ENCODE data around the gene BAIAP2L2.
"Not testable (repeated sequence)": the region's sequence is repeated elsewhere in the genome, so short reads cannot be mapped to it uniquely, and the experiment has no call there.

The BAIAP2L2 gene

DNA sequence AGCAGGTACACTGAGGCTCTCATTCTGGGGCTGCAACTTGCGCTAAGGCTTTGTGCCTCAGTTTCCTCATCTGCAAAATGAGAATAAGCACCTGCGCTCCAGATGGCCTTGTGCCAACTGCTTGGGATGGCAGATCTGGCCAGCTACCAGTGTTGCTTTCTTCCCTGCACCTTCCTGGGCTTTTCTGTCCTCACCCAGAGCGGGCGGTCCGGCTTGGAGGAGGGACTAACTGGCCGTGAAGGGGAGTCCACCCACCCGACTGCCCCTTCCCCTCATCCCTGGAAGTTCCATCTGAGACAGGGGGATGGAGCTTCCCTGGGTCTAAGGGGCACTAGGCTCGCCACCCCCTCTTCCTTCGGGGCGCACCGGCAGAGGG, 30.0 kb downstream of the BAIAP2L2 start:
- DNase-seq = no peak

DNA sequence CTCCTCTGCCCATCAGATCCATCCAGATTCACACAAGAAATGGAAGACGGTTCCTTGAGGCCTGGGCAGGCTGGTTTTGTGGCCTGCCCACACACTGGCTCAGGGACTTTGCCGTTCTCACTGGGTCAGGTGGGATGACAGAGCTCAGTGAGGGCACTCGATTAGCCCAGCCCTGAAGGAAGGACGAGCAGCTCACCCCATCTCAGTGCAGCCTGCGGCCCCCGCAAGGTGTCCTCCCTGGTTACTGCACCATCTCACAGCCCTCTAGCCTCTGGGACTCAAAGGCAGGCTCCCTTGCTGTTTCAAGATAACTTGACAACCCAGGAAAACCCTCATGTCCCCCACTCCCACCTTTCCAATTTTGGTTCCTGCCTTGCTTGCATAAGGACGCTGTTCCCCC, 30.7 kb downstream of the BAIAP2L2 start:
- DNase-seq = no peak

DNA sequence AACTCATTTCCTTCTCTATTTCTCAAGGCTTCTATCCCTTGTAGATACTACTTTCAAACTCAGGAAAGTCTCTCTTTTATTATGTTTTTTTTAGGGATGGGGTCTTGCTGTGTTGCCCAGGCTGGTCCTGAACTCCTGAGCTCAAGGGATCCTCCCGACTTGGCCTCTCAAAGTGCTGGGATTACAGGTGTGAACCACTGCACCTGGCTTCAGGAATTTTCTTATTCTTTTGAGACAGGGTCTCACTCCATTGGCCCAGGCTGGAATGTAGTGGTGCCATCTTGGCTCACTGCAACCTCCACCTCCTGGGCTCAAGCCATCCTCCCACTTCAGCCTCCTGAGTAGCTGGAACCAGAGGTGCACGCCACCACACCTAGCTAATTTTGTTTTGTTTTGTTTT, 31.3 kb downstream of the BAIAP2L2 start:
- DNase-seq = not testable (repeated sequence)

DNA sequence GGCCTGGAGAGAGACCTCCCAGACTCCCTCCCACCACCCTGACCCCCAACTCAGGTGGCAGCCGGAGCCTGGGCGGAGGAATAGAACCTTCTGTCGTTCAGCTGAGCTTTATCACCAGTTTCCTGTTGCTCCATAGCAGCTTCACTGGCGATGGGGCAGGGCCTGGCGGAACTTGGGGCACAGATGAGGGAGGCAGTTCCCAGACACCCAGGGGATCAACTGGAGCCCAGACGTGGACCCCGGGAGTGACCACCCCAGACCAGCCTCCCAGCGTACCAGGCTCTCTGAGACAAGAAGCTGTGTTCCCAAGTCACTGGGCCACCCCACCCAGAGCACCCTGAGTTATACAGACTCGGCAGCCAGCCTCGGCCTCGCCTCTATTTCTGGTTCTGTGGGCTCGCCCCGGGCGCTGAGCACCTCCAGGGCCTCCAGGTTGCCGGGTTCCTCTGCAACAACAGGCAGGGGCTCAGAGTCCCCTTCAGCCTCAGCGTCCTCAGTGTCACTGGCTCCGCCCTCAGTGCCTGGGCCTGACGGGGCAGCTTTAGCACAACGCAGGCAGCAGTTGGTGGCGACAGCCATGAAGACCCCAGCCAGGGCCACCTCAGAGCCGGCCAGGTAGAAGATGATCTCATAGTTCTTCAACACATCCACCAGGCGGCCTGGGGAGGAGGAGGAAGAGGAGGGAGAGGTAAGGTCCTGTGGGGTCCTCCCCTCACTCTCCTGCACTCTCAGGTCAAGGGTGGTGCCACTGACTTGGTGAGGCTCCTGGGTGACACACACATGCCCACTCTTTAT, 32.2 kb downstream of the BAIAP2L2 start:
- DNase-seq = no peak

DNA sequence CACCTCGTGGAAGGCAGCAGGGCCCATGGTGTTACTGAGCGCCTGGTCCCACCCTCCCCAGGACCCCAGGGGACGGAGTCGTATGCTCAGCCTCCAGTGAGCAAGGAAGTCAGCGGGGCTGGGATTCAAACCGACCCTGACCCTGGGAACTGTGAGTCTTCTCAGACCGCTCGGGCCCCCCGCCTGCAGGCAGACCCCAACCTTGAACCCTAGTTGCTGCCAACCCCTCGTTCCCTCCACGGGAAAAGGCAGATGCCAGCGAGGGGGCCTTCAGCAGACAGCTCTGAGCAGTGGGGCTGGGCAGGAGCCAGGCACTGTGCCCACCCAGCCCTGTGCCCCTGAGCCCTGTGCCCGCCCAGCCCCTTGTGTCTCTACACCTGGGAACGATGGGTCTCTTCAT, 32.9 kb downstream of the BAIAP2L2 start:
- no peak for DNase-seq

DNA sequence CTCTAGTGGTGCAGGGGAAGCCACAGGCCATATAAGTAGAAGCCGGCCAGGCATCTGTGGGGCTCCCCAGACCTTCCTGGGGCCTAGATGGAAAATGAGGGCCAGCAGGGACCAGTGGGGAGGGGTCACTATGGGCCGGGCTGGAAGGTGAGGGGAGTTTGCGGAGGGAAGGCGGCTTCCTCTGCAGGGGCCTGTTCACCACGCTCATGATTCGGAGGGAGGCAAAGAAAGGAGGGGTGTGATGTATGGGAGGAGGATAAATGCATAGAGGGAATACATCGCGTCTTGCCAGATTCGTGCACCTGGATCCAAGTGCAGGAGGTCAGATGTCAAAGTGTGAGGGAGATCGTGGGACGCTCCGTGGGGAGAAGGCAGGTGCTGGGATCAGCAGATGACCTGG, 33.4 kb downstream of the BAIAP2L2 start:
- no peak for DNase-seq

DNA sequence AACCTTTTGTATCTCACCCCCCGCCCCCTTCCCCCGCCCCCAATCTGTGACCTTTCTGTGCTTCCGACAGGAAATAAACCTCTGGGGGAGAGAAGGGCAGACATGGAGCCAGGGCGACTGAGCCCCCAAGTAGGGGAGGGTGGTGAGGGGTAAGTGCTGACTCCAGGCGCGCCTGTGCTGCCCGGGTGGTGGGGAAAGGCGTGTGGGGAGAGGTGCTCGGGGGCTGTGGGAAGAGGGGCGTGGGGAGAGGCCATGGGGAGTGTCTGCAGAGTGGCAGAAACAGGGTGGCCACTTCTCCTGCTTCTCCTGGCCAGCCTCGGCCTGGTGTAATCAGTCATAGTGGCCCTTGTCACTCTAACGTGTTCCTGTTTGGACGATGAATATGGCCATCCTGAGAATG, 34.5 kb downstream of the BAIAP2L2 start:
- DNase-seq = no peak

DNA sequence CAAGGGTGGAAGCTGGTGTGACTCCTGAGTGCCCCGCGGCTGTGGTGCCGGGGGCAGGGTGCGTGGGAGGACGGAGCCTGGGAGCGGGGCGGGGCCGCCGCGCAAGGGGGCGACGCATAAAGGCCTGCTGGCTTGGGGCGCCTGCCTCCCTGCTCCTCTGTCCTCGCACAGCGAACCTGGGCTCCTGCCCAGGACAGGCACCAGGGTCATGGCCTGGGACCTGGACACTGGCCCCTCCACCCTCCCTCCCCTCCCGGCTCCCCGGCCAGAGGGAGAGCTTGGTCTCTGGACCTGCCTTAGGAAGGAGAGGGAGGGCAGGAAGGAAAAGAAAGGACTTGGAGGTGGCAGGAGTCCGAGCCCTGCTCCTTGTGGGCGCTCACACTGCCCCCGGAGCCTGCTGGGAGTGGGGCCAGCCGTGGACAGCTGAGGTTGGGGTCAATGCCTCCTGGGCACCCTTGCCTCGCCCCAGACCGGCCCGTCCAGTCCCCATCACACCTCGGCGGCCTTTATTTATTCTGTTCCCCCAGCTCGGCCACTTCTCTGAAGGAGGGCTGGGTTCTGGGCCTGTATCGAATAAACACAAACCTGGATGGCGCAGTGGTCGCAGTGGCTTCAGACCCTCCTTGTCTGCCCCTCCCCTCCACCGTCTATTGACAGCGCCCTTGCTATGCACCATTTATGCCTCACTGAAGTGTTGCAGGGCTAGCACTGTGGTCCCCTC, 35.2 kb downstream of the BAIAP2L2 start:
- DNase-seq = no peak

DNA sequence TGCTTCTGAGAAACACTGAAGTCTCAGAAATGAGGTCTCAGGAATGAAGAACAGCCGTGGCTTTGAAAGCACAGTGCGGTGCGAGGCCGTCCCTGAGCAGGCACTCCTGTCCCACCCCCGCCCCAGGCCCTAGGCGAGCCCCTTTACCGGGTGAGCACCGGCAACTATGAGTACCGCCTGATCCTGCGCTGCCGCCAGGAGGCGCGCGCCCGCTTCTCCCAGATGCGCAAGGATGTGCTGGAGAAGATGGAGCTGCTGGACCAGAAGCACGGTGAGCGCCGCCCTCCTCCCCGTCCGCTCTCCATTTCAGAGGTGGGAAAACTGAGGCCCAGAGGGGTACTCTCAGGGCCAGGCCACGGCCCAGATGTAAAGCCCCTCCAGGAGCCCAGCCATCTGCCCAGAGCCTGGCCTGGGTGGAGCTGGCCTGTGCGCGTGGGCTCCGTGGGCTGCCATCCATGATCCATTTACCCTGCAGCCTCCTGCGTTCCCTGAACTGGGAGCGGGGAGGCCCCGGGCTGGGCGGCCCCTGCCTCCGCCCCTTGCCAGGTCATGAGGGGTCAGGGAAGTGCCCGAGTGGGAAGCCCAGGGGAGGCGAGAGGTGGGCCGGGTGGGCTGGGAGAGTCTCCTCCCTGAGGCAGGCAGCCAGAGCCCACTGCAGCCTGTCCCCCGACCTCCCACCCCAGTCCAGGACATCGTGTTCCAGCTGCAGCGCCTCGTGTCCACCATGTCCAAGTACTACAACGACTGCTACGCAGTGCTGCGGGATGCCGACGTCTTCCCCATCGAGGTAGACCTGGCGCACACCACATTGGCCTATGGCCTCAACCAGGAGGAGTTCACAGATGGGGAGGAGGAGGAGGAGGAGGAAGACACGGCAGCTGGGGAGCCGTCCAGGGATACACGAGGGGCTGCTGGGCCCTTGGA, 36.0 kb downstream of the BAIAP2L2 start:
- DNase-seq = no peak

DNA sequence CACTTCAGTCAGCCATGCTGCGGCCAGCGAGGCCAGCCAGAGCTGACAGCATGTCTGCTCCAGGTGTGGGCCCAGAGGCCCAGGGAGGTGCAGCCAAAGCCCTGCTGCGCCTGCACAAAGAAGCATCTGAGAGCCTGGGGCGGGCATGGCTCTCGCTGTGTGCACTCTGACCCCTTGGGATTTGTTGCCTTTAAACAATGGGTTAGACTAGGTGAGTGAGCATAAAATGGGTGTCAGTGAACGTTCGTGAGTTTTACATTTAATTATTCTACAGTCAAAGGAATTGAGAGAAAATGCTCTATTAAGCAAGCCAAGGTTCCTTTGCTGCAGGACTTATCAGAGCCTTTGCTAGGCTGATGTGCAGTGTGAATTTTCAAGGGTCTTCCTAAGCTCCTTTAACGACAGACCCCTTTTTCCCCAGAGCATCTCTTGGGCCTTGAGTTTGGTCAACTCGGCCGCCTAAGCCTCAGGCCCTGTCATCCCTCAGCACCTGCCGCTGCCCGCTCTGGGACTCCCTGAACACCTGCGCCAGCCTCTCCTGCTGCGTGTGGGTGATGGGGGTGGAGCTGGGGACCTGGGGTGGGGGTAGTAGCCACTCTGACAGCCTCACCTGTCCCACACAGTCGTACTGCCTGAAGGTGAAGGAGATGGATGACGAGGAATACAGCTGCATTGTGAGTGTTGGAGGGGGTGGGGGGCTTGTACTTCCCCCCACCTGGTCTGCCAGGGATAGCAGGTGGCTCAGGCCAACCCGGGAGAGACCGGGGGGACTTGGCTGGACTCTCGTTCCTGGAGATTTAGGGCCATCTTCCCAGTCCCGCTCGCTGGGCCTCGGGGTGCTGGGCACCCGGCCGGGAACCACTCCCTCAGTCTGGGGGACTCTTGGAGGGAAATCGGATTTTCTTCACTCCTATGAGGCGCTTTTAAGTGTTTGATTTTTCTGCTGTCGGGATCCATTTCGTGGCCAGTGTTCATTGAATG, 37.0 kb downstream of the BAIAP2L2 start:
- no peak for DNase-seq

DNA sequence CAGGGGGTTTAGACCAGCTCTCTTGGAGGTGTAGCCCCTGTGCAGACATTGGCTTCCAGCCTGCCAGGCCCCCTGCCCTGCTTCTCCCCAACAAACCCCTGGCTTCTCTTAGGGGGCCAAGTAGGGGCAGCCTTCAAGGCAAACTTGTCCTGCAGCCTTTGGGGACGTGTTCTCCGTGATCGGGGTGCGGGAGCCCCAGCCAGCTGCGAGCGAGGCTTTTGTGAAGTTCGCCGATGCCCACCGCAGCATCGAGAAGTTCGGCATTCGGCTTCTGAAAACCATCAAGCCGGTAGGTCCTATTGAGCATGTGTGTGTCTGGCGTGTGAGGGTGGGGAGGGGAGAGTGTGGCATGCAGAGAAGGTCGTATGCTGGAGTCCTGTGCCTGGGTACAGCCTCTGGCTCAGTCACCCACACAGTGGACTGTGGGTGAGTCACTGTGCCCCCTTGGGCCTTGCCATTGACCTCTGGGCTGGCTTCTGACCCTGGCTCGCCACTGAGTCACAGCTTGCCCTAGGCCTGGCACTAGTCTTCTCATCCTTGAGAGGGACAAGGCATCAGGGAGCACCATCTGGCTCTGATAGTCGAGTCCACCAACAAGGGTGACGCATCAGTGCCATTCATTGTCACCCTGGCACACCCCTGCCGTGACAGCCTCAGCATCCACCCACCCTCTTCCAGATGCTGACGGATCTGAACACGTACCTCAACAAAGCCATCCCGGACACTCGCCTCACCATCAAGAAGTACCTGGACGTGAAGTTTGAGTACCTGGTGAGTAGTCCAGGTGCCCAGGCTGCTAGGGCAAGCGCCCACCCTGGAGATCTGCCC, 37.9 kb downstream of the BAIAP2L2 start:
- DNase-seq = no peak

DNA sequence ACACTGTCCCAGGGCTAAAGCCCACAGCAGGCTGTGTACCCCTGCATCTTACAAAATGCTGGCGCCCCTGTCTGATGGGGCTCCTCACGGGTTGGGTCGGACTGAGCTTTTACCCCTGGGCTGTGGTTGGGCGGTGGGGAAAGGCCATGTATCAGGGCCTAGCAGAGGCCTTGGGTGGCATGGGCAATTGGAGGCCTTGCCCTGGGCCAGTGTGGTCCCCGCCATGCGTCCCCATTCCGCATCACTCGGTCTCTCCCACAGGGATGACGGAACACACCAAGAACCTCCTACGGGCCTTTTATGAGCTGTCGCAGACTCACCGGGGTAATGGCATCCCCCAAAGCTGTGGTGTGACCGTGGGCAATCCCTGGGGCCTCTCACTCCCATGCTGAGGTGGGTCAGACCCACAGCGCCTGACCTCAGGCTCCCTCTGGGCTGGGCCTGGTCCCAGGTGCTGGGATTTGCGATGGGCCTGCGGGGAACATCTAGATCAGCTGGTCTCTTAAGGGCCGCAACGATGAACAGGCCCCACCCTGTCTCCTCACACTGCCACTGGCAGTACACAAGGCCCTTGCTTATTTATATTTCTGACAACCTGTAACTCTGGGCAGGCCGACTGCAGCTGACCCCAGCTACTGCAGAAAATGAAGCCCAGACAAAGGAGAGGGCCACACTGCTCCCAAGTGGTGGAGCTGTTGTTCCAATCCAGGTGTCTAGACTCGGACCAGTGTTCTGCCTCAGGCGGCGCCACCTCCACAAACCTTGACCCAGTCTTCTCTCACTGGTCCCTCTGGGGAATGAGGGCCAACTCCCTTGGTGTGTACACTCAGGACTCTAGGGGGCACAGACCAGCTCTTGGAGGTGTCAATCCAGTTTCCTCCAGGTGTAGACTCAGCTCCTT, 38.8 kb downstream of the BAIAP2L2 start:
- no peak for DNase-seq

DNA sequence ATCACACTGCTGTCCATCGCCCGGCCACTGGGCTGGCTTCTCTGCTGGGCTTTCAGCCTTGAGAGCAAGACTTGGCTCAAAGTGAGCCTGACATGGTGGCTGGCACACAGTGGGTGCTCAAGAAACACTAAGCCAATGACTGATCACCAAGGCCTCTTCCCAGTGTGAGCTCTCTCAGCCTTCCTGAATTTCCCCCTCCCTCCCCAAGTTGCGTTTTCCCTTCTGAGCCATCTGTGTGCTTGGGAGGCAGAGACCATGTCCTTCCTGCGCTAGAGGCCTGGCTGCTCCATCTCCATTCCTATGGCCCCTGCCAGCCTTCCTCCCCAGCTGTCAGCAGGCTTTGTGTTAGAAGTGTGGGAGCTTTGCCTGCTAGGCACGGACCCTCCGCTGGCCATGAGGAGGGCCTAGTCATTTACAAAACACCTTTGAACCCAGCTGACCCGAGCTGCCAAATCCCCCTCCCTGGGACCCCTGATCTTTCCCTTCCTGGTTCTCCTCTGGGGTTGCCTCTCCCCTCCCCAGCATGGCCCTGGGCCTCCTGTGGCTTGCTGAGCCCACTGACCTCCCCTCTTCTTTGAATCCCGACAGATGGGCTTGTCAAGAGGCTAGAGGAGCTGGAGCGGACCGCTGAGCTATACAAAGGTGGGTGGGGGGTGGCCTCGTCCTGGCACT, 40.1 kb downstream of the BAIAP2L2 start:
- no peak for DNase-seq

DNA sequence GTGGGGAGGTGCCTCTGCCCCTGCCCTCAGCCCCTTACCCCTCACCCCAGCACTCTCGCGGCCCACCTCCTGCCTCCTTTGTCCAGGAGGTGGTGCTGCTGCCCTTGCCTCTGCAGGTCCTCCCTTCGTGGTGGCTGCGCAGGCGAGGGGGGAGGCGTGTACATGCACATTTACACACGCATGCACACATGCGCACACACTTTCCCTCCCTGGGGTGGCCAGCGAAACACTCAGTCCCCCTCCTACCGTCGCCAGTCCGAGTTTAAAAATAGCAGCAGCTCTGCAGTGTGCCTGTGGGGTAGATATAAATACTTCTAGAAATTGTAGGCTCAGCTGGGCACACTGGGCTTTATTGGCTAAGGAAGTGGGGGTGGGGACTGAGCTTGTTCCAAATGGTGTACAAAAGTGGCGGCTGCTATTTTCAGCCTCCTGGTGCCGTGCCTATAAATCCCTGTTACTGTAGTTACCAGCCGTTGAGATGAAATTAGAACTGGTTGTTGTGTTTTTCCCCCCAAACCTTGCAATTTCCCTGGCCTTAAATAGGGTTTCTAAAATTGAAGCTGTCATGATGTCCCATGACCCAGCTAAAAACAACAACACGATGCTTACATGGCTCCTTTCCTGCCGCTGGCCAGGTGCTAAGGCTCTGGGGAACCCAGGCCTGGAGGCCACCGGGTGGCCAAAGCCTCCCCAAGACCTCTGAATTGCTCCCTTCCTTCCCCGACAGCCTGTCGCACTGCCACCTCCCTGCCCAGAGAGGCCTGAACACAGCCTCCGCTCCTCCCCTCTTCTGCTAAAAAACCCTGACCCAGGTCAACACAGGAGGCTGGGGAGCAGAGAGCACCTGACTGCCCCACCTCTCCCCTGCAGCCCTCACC, 40.9 kb downstream of the BAIAP2L2 start:
- no peak for DNase-seq

DNA sequence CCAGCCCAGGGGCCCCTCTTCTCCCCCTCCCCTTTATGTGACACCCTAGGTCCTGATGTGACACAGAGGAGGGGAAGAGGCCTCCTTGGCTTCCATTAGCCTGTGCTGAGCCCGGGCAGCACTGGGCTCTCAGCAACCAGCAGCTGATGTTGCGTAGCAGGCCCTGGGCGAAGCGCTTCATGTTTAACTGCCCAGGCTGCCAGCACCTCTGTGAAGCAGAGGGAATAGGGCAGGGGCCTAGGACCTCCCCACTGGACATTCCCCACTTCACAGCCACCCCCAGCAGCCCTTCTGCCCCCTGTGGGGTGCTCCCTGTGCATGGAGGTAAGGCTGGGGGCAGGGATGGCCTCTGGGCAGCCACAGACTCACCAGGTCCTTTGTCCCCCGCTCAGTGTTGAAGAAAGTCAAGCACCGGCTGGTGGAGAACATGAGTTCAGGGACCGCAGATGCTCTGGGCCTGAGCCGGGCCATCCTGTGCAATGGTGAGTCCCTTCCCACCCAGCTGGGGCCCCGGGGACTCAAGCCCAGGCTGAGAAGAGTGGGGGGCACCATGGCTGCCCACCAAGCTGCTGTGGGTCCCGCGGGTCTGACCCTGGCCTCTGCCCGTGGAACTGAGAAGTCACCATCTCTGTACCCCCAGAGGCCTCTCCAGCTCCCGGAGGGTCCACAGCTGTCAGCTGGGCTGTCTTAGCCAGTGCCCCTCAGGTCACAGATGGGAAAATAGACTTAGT, 41.7 kb downstream of the BAIAP2L2 start:
- no peak for DNase-seq

DNA sequence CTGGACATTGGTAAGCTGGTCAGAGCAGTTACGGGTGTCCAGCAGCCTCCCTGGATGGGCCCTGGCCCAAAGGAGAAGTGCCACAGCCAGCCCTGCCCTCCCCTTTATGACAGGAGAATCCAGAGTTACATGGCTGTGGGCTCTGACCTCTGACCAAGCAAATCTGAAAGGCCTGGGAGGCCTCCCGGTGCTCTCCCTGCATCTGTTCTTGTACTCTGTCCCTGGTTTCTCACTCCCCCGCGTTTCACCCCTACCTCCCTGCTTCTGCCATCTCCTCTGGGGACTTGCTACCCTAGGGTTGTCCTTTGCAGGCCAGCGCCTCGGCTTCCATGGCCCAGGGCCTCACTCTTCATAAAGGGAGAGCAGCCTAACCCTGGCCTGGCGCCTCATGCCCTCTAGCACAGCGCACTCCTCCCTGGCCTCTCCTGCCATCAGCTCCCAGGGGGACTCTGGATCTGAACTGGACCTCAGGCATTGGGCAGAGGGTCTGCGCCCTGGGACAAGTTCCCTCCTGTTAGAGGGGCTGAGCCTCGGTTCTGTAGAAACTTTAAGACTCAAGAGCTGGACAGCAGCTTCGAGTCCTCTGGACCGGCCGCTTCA, 42.6 kb downstream of the BAIAP2L2 start:
- DNase-seq = no peak

DNA sequence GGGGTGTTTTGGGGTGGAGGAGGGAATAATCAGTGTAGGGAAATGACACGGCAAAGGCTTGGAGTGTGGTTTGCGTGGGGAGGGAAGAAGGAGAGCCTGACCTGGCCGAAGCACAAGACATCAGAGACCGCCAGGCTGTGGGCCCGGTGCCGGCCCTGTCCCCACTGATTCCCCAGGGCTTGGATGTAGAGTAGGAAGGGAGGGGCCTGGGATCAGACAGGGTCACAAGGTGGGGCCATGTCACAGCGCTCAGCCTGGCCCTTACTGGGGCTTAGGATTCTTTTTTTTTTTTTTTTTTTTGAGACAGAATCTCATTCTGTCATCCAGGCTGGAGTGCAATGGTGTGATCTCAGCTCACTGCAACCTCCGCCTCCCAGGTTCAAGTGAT, 43.5 kb downstream of the BAIAP2L2 start:
- no peak for DNase-seq

All from stimulated activated CD4-positive, alpha-beta T cell treated with anti-CD3 and anti-CD28 coated beads, Interleukin-12 subunit alpha, Interleukin-12 subunit beta, amount 100 ng/mL, for 4 hours (primary cell).